SH-SY5Y (cell line): ENCODE results near the gene GALNT13.
A peak's percentile ranks its signal among the peaks of the same experiment; 100 is the strongest.

Experiments
- GATA2 ChIP-seq: IDR thresholded peaks from 2 replicates; pipeline ENCODE4 v1.6.1; 2011; ENCODE audit warnings: mild to moderate bottlenecking, low read depth, low read length
- GATA3 ChIP-seq: IDR thresholded peaks from 2 replicates; pipeline ENCODE4 v1.6.1; 2011; ENCODE audit warnings: low read depth, mild to moderate bottlenecking, low read length, moderate library complexity

DNA sequence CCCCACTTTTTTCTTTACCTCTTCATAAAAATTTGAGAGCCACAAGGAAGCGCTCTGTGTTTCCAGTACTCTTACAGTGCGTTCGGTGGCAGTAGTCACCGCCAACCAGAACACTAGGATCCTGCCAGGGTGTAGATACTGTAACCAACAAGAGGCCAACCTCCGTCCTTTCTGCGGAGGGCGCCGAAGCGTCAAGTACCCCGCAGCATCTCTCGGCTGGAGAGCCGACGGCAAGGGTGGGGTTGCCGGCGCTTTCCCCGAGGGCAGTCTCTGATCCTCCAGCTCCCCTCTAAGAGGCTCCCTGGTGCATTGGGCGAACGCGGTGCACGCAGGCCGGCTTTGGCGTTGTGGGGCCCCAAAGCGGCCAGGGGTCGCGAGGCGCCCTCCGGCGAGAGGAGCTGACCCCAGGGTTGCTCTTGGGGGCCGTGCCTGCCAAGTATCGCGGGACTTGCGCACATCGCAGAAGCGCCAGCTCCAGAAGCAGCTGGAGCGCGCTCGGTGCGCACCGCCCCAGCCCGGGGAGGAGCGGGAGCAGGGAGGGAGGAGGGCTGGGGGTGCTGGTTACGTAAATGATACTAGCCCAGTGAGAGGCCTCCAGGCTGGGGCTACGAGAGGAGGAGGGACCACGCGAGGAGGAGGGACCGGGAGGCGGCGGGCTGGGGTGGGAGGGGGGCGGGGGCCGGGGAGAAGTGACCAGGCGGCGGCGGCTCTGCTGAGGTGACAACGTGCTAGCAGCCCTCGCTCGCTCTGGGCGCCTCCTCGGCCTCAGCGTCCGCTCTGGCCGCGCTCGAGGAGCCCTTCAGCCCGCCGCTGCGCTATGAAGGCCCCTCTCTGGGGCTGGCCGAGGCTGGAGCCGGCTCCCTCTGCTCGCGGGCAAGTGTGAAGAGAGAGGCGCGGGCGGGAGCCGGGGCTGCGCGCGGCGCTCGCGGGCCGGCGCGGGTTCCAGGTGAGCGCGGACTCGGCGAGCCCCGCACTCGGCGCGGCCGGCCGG, at the start of gene GALNT13:
- TF ChIP-seq GATA3, result no peak
- TF ChIP-seq GATA2, result peak; percentile 8; the same call in 1 of the 2 replicates
